Upper lobe of left lung (tissue), 6 donors: ENCODE results near the gene SLC35B2. TPM values are rescaled to one million over a fixed set of nuclear protein-coding genes. Genes with fewer than 3 reads are reported as not detected.
A peak's percentile ranks its signal among the peaks of the same experiment; 100 is the strongest.

Source experiments
- ATAC-seq, 2 donors: fragments of 200-7000 bp; cut with Tn5 transposase; one replicate each; pipeline ENCODE4 v1.9.1; 2022; ENCODE audit warnings: mild to moderate bottlenecking in 2 of 2, moderate library complexity in 2 of 2; ENCODE audit not compliant: low FRiP score in 2 of 2
- DNase-seq, 2 donors: peaks; one replicate each; pipeline ENCODE4 v3.0.0-alpha.2; 2019 to 2020
- H3K27ac ChIP-seq, 4 donors: fragments of 200-600 bp; sonication (generic); one replicate each; pipeline ENCODE4 v1.5.1; 2016 to 2019
- H3K27me3 ChIP-seq, 4 donors: fragments of 200-600 bp; sonication (generic); one replicate each; pipeline ENCODE4 v1.5.1; 2017 to 2019
- H3K36me3 ChIP-seq, 4 donors: fragments of 200-600 bp; sonication (generic); one replicate each; pipeline ENCODE4 v1.5.1; 2016 to 2019
- H3K4me1 ChIP-seq, 4 donors: fragments of 200-600 bp; sonication (generic); one replicate each; pipeline ENCODE4 v1.5.1; 2018 to 2019
- H3K4me3 ChIP-seq, 4 donors: fragments of 200-600 bp; sonication (generic); one replicate each; pipeline ENCODE4 v1.5.1; 2017 to 2019; ENCODE audit warnings: mild to moderate bottlenecking in 2 of 4, moderate library complexity in 1 of 4
- H3K9me3 ChIP-seq, 4 donors: fragments of 200-600 bp; sonication (generic); one replicate each; pipeline ENCODE4 v1.5.1; 2018 to 2019
- EP300 ChIP-seq, 4 donors: sonication (generic); formaldehyde crosslinking; IDR thresholded peaks; one replicate each; pipeline ENCODE4 v1.5.1; 2017; ENCODE audit warnings: antibody characterized with exemption in 4 of 4, control low read depth in 2 of 4
- POLR2A ChIP-seq, 4 donors: fragments of 450-650 bp; IDR thresholded peaks; one replicate each; pipeline ENCODE4 v1.5.1; 2016 to 2017; ENCODE audit warnings: antibody characterized with exemption in 4 of 4, mild to moderate bottlenecking in 2 of 4
- POLR2AphosphoS5 ChIP-seq, 2 donors: sonication (generic); formaldehyde crosslinking; IDR thresholded peaks; one replicate each; pipeline ENCODE4 v1.5.1; 2017; ENCODE audit warnings: antibody characterized with exemption in 2 of 2
- WGBS, 2 donors: methylation state at CpG; one replicate each; pipeline ENCODE4 v1.1.5; 2017 to 2018; 5-methylcytosine and 5-hydroxymethylcytosine counted together
- total RNA-seq, 6 donors: library from RNA; depleted of rRNA in 4 of 6; stranded (reverse); fragments of >200 nt in 4 of 6; gene quantifications; one replicate each; pipeline versions ENCODE4 v1.1.0 to v1.2.1, GENCODE V29; 2016 to 2021
- TF ChIP-seq, protein P1 (sequence below), 6 experiments: fragments of 450-650 bp in 4 of 6; fragments of 200-600 bp in 2 of 6; sonication (generic) in 2 of 6; IDR thresholded peaks; one replicate each; pipeline ENCODE4 v1.5.1; 2016 to 2019; ENCODE audit warnings: antibody characterized with exemption in 6 of 6
- donor health status: DM: no; HTN: no; CAD: no; lungs with moderate emphysema.
- donor health status: DM: no; HTN: yes; CAD: no; lungs with severe emphysema.

The SLC35B2 gene
- total RNA-seq, 6 donors from 2014 or later, result 14.6 to 44.8 (median 29.8) TPM

GRCh38 chr6:44217332-44218143 is 39.8 kb downstream of the SLC35B2 start:
- peak overlapping the region; percentile 86 to 91 (median 87) for H3K27ac ChIP-seq
- WGBS, 2 donors, result 77 to 83% methylated on average over 4 to 16 of the region's 16 CpGs
- TF ChIP-seq EP300 (IDR thresholded peaks at IDR 0.05) (no peak), POLR2A (IDR thresholded peaks at IDR 0.05) (no peak), POLR2AphosphoS5 (IDR thresholded peaks at IDR 0.05) (peak in 1 of 2 donors; percentile 8)
- TF ChIP-seq, protein P1, sequence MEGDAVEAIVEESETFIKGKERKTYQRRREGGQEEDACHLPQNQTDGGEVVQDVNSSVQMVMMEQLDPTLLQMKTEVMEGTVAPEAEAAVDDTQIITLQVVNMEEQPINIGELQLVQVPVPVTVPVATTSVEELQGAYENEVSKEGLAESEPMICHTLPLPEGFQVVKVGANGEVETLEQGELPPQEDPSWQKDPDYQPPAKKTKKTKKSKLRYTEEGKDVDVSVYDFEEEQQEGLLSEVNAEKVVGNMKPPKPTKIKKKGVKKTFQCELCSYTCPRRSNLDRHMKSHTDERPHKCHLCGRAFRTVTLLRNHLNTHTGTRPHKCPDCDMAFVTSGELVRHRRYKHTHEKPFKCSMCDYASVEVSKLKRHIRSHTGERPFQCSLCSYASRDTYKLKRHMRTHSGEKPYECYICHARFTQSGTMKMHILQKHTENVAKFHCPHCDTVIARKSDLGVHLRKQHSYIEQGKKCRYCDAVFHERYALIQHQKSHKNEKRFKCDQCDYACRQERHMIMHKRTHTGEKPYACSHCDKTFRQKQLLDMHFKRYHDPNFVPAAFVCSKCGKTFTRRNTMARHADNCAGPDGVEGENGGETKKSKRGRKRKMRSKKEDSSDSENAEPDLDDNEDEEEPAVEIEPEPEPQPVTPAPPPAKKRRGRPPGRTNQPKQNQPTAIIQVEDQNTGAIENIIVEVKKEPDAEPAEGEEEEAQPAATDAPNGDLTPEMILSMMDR (IDR thresholded peaks at IDR 0.05), result no peak

GRCh38 chr6:44216677-44217331 is 40.5 kb downstream of the SLC35B2 start, which contains the start of gene MYMX:
MYMX (plus strand) TSS chr6:44216926; CDS start chr6:44217472, 546 bp downstream.
- no peak for TF ChIP-seq POLR2A (IDR thresholded peaks at IDR 0.05)
- Histone ChIP-seq H3K27me3 (no peaks in the 10 kb centered on the region), H3K27ac (peak within 1 kb of the TSS; percentile 86 to 91 (median 87)), H3K4me1 (peaks cover 34 to 51% (median 47%) of the 10 kb centered on the region in 4 donors), H3K4me3 (no peak within 1 kb of the TSS), H3K36me3 (no peaks in the 10 kb centered on the region), H3K9me3 (no peaks in the 10 kb centered on the region)
- WGBS, 2 donors, result 46 to 50% methylated on average over 7 of the region's 7 CpGs
- DNase-seq (peak in 1 of 2 donors; percentile 26), ATAC-seq (no peak)

More at GRCh38 chr6:44217332-44218143, 39.8 kb downstream of the SLC35B2 start:
- H3K36me3 ChIP-seq, result no peaks in the 10 kb centered on the region
- no peaks in the 10 kb centered on the region for H3K27me3 ChIP-seq
- no peak overlapping the region for H3K4me3 ChIP-seq
- DNase-seq (peak; percentile 45 to 88), ATAC-seq (no peak)
- H3K4me1 ChIP-seq, result peaks cover 42 to 59% (median 55%) of the 10 kb centered on the region in 4 donors
- no peaks in the 10 kb centered on the region for H3K9me3 ChIP-seq

DNA sequence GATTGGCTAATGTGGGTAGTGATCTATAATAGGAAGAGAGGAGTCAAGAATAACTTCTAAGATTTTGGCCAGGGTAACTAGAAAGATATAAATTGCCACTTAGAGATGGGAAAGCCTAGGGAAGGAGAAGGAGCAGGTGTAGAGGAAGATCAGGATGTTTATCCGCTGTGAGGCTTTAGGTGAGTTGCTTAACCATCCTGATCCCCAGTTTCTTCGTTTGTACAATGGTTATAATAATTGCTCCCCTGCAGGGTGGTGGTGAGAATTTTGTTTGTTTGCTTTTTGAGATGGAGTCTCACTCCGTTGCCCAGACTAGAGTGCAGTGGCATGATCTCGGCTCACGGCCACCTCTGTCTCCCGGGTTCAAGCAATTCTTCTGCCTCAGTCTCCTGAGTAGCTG is 43.0 kb downstream of the SLC35B2 start:
- no peak for DNase-seq
- 89 to 92% methylated on average over 6 of the region's 6 CpGs for WGBS, 2 donors
- Histone ChIP-seq H3K4me1 (peaks cover 23 to 29% (median 26%) of the 10 kb centered on the region in 4 donors), H3K27ac (no peak overlapping the region), H3K4me3 (no peak overlapping the region), H3K36me3 (no peaks in the 10 kb centered on the region), H3K9me3 (no peaks in the 10 kb centered on the region), H3K27me3 (no peaks in the 10 kb centered on the region)
- no peak for ATAC-seq
- TF ChIP-seq, protein P1 (IDR thresholded peaks at IDR 0.05), result no peak
- TF ChIP-seq POLR2A (IDR thresholded peaks at IDR 0.05), result no peak
- no peak for TF ChIP-seq POLR2AphosphoS5 (IDR thresholded peaks at IDR 0.05)
- no peak for TF ChIP-seq EP300 (IDR thresholded peaks at IDR 0.05)

DNA sequence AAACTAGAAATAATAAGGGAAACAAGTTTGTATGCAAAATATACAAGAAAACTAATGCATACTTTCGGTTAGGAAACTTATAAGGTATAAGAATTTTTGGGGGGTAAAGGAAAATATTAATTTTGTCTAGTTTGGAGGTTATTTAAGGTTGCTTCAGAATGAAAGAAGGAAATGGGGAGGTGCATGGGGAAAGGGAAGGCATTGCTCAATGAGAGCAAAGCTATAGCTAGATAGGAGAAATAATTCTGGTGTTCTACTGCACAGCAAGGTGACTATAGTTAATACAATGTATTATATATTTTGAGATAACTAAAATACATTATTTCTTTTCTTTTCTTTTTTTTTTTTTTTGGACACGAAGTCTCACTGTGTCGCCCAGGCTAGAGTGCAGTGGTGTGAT is 46.0 kb downstream of the SLC35B2 start:
- no peak for TF ChIP-seq POLR2AphosphoS5 (IDR thresholded peaks at IDR 0.05)
- TF ChIP-seq, protein P1 (IDR thresholded peaks at IDR 0.05), result no peak
- TF ChIP-seq EP300 (IDR thresholded peaks at IDR 0.05), result no peak
- no peak for TF ChIP-seq POLR2A (IDR thresholded peaks at IDR 0.05)
- no peaks in the 10 kb centered on the region for H3K27me3 ChIP-seq
- peaks cover 0 to 1% (median 0%) of the 10 kb centered on the region in 4 donors for H3K4me1 ChIP-seq
- H3K4me3 ChIP-seq, result no peak overlapping the region
- DNase-seq (no peak), ATAC-seq (no peak)
- H3K36me3 ChIP-seq, result no peaks in the 10 kb centered on the region
- no peak overlapping the region for H3K27ac ChIP-seq
- 77 to 86% methylated on average over 3 of the region's 3 CpGs for WGBS, 2 donors
- no peaks in the 10 kb centered on the region for H3K9me3 ChIP-seq

- Histone ChIP-seq H3K9me3 (no peaks in the 10 kb centered on the region), H3K36me3 (no peaks in the 10 kb centered on the region), H3K4me3 (no peak overlapping the region), H3K27ac (no peak overlapping the region), H3K27me3 (no peaks in the 10 kb centered on the region), H3K4me1 (no peaks in the 10 kb centered on the region)
- DNase-seq, result no peak
- 93 to 94% methylated on average over 6 of the region's 6 CpGs for WGBS, 2 donors
- TF ChIP-seq EP300 (IDR thresholded peaks at IDR 0.05) (no peak), POLR2A (IDR thresholded peaks at IDR 0.05) (no peak), POLR2AphosphoS5 (IDR thresholded peaks at IDR 0.05) (no peak)
- TF ChIP-seq, protein P1 (IDR thresholded peaks at IDR 0.05), result no peak
- ATAC-seq, result no peak
Measured at GRCh38 chr6:44207966-44208365, 49.4 kb downstream of the SLC35B2 start.
